HG02759 (cell line): ENCODE measurements around the gene INO80D.

Source experiments
- ATAC-seq: cut with Tn5 transposase; IDR thresholded peaks from one replicate; pipeline ENCODE4 v1.9.1; 2021; ENCODE audit warnings: mild to moderate bottlenecking, moderate library complexity; ENCODE audit not compliant: unreplicated experiment

The INO80D gene

DNA sequence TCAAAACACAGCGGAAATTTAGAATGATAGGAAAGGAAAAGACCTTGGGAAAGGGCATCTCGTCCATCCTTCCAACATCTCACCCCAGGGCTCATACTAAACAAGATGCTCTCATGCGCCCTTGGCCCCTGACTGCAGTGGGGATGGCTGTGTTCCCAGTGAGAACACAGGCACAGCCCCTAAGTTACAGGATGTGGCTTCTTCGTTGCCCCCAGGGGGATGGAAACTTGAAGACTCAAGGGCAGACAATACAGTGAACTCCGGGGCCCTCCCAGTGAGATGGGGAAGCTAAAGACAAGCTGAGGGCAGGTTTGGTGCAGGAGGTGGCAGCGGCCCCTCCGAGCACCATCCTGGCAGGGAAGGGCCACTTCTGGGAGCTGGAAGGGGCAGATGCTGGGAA lies 139.7 kb downstream of the INO80D start:
- no peak for ATAC-seq
